ENCODE results near the gene GDPD2. TPM values are rescaled to one million over a fixed set of nuclear protein-coding genes. Genes with fewer than 3 reads are reported as not detected.

The GDPD2 gene
- polyA plus RNA-seq, 2 of the 4 experiments (the other 2 are of a cell fraction), result 0.04 to 0.12 TPM

DNA sequence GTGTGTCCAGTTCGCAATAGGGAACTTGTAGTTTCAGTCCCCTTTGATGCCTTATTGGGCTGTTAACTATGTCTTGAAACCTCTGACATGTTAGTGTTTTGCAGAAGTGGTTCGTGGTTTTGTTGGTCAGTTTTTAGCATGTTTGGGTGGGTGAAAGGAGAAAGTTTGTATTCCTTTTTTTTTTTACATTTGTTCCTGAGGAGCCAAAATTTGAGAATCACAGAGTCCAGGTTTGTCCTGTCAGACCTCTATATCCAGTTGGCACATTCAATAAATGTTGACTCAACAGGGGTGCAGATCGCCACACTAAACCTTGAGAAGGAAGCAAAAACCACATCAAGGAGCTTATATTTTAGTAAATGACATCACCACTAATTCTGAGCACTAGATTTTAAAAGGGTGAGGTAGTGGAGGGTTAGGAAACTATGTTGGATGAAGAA lies 47.8 kb downstream of the GDPD2 start:
- Histone ChIP-seq H3K4me2 (no peak overlapping the region), H3K4me3 (no peak overlapping the region), H3K27ac (no peak overlapping the region), H3K4me1 (no peaks in the 10 kb centered on the region), H3K9me3 (no peaks in the 10 kb centered on the region)
- CTCF ChIA-PET, result no interaction called here
- POLR2A ChIA-PET, result no interaction called here
- FAIRE-seq (no peak), ATAC-seq (no peak), DNase-seq (ENCODE audit: low read depth in 1 of 2, low spot score in 1 of 2) (no peak)
- no peak for TF ChIP-seq TFCP2L1 (CRISPR knock-in tag; IDR thresholded peaks at IDR 0.05)
- no peak for TF ChIP-seq KDM1A (IDR thresholded peaks at IDR 0.05; ENCODE audit: low read depth)
- TF ChIP-seq EHMT2 (IDR thresholded peaks at IDR 0.05; ENCODE audit: low read depth), result no peak
- TF ChIP-seq, protein P1, sequence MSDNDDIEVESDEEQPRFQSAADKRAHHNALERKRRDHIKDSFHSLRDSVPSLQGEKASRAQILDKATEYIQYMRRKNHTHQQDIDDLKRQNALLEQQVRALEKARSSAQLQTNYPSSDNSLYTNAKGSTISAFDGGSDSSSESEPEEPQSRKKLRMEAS (IDR thresholded peaks at IDR 0.05), result no peak
- TF ChIP-seq CBX8 (IDR thresholded peaks at IDR 0.05), result no peak
- TF ChIP-seq POLR2AphosphoS2 (conservative IDR thresholded peaks at IDR 0.05; ENCODE audit: low read length), result no peak
- TF ChIP-seq MAZ (IDR thresholded peaks at IDR 0.05; ENCODE audit: borderline replicate concordance, low read depth, low read length), result no peak
- no peak for TF ChIP-seq ZC3H11A (IDR thresholded peaks at IDR 0.05)
- no peak for TF ChIP-seq SMC3 (IDR thresholded peaks at IDR 0.05)
- TF ChIP-seq RFX5 (IDR thresholded peaks at IDR 0.05), result no peak
- no peak for TF ChIP-seq CBX2 (IDR thresholded peaks at IDR 0.05; ENCODE audit: borderline replicate concordance, low read depth)
- TF ChIP-seq CHD4 (IDR thresholded peaks at IDR 0.05; ENCODE audit: borderline replicate concordance), result no peak
- no peak for TF ChIP-seq MYC (IDR thresholded peaks at IDR 0.05; ENCODE audit: borderline replicate concordance, low read length)
- no peak for TF ChIP-seq CEBPB (IDR thresholded peaks at IDR 0.05)
- TF ChIP-seq HOXA7 (CRISPR knock-in tag; IDR thresholded peaks at IDR 0.05), result no peak
- no peak for TF ChIP-seq HOXB13 (CRISPR knock-in tag; IDR thresholded peaks at IDR 0.05; ENCODE audit: low read depth)
- no peak for TF ChIP-seq ESRRA (IDR thresholded peaks at IDR 0.05; ENCODE audit: borderline replicate concordance, low read length)
- TF ChIP-seq, protein P2, sequence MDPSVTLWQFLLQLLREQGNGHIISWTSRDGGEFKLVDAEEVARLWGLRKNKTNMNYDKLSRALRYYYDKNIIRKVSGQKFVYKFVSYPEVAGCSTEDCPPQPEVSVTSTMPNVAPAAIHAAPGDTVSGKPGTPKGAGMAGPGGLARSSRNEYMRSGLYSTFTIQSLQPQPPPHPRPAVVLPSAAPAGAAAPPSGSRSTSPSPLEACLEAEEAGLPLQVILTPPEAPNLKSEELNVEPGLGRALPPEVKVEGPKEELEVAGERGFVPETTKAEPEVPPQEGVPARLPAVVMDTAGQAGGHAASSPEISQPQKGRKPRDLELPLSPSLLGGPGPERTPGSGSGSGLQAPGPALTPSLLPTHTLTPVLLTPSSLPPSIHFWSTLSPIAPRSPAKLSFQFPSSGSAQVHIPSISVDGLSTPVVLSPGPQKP (IDR thresholded peaks at IDR 0.05; ENCODE audit: low read depth, low read length), result no peak
- no peak for TF ChIP-seq ZFP36 (IDR thresholded peaks at IDR 0.05; ENCODE audit: borderline replicate concordance, partially characterized antibody)
- 80% methylated on average over 3 of the region's 3 CpGs for WGBS (ENCODE audit: missing lambda C conversion rate)

DNA sequence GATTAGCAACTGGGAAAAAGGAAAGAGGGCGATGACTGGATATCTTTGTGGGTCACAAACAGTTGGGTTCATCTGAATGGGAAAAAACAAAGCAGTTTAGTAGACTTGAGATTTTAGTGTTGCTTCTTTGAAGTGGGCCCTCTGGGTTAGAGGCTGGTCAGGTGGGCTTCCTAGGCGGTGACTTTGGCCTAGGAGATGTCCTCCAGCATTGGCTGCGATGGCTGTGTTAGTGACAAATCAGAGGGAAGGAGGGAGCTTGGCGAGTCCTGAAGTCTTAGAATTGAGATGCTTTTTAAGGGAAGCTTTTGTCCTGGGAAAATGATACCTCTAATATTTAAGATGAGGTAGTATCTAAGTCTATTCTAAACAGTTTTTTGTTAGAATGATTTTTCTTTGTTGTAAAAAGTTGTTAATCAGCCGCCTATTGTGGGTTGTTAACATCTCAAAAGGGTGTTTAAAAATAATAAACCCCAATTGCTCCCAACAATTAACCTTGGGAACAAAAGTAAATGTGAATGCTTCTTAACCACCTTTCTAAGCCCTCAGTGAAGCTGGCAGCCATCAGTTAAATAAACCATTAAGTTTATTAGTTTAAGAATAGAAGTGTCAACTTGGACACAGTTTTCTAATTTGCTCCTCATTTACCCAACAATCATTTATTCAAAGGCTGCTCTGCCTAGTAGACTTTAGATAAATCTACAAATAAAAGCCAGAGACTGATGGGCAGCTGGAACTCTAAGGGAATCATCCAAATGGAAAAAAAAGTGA lies 53.2 kb downstream of the GDPD2 start:
- DNase-seq (ENCODE audit: low read depth in 1 of 2, low spot score in 1 of 2), result no peak
- peak overlapping the region; percentile 71; the same call in 2 of the 3 replicates for H3K4me2 ChIP-seq
- no peak for FAIRE-seq
- H3K27ac ChIP-seq, result peak overlapping the region; percentile 61 to 84; a peak in 4 of 6 replicates
- TF ChIP-seq ZFP36 (IDR thresholded peaks at IDR 0.05; ENCODE audit: borderline replicate concordance, partially characterized antibody) (no peak), POLR2A (IDR thresholded peaks at IDR 0.05; ENCODE audit: low read length) (no peak), EHF (CRISPR knock-in tag; IDR thresholded peaks at IDR 0.05) (no peak), ZSCAN20 (CRISPR knock-in tag; IDR thresholded peaks at IDR 0.05) (no peak), RNF2 (IDR thresholded peaks at IDR 0.05; ENCODE audit: borderline replicate concordance, low read depth) (no peak), EP300 (IDR thresholded peaks at IDR 0.05) (no peak), RARB (CRISPR knock-in tag; IDR thresholded peaks at IDR 0.05) (no peak), ZNF302 (CRISPR knock-in tag; IDR thresholded peaks at IDR 0.05) (no peak), NFE2L2 (conservative IDR thresholded peaks at IDR 0.05; ENCODE audit: low read length) (no peak)
- TF ChIP-seq, protein P3, sequence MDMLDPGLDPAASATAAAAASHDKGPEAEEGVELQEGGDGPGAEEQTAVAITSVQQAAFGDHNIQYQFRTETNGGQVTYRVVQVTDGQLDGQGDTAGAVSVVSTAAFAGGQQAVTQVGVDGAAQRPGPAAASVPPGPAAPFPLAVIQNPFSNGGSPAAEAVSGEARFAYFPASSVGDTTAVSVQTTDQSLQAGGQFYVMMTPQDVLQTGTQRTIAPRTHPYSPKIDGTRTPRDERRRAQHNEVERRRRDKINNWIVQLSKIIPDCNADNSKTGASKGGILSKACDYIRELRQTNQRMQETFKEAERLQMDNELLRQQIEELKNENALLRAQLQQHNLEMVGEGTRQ (IDR thresholded peaks at IDR 0.05), result no peak
- ChIA-PET CTCF (interaction anchor here (0.9 kb wide), 1 partner anchor 22 kb away, joined by 3 read pairs; no protein-coding TSS in a partner anchor), POLR2A (no interaction called here)
- WGBS (ENCODE audit: missing lambda C conversion rate), result 95% methylated on average over 5 of the region's 5 CpGs
- no peaks in the 10 kb centered on the region for H3K9me3 ChIP-seq
- peaks cover 46% of the 10 kb centered on the region for H3K4me1 ChIP-seq
- no peak for ATAC-seq
- no peak overlapping the region for H3K4me3 ChIP-seq

Measured in A549 (cell line).